Testis (tissue), 3 donors: Measurements from ENCODE around the gene GLIS1. TPM values are rescaled to one million over a fixed set of nuclear protein-coding genes. Genes with fewer than 3 reads are reported as not detected.

Experiments
- DNase-seq: peaks from one replicate; pipeline ENCODE4 v3.0.0-alpha.2; 2019
- H3K27ac ChIP-seq, 2 donors: fragments of 200-600 bp; sonication (generic); one replicate each; pipeline ENCODE4 v1.5.1; 2019
- H3K27me3 ChIP-seq: fragments of 200-600 bp; sonication (generic); one replicate; pipeline ENCODE4 v1.5.1; 2019
- H3K36me3 ChIP-seq: fragments of 200-600 bp; sonication (generic); one replicate; pipeline ENCODE4 v1.5.1; 2017; ENCODE audit warnings: low read depth; ENCODE audit errors: missing control alignments
- H3K4me1 ChIP-seq: fragments of 200-600 bp; sonication (generic); one replicate; pipeline ENCODE4 v1.5.1; 2019
- H3K4me3 ChIP-seq, 2 donors: fragments of 200-600 bp; sonication (generic); one replicate each; pipeline ENCODE4 v1.5.1; 2017 to 2019
- H3K9me3 ChIP-seq: fragments of 200-600 bp; sonication (generic); one replicate; pipeline ENCODE4 v1.5.1; 2017
- CTCF ChIP-seq, 3 experiments: fragments of 450-650 bp in 2 of 3; fragments of 200-600 bp in 1 of 3; sonication (generic) in 1 of 3; IDR thresholded peaks; one replicate each; pipeline ENCODE4 v1.5.1; 2016 to 2019; ENCODE audit warnings: antibody characterized with exemption in 3 of 3, mild to moderate bottlenecking in 2 of 3, moderate library complexity in 1 of 3
- POLR2A ChIP-seq: fragments of 450-650 bp; IDR thresholded peaks from one replicate; pipeline ENCODE4 v1.6.1; 2017; ENCODE audit warnings: antibody characterized with exemption, mild to moderate bottlenecking, moderate library complexity
- WGBS, 2 donors: methylation state at CpG; one replicate each; pipeline ENCODE4 v1.1.5; 2018; 5-methylcytosine and 5-hydroxymethylcytosine counted together
- intact Hi-C: fragments of 100-400 bp; cut with DNase I; formaldehyde crosslinking; loops from one replicate; pipeline ENCODE4 v1.15.1; 2023; ENCODE audit warnings: low total_unique reads
- polyA plus RNA-seq: library from polyadenylated mRNA; stranded (reverse); fragments of 350-450 nt; fragmentation: Illumina TruSeq; extraction: RNeasy Lipid Tissue Mini Kit (QIAGEN cat#74804); gene quantifications from one replicate; pipeline ENCODE4 v1.2.3, GENCODE V29; 2014; ENCODE audit warnings: low read depth, low replicate concordance; ENCODE audit not compliant: insufficient read depth
- total RNA-seq, 2 donors: library from RNA; depleted of rRNA; stranded (reverse); fragments of >200 nt; gene quantifications; one replicate each; pipeline ENCODE4 v1.2.3, GENCODE V29; 2016

GLIS1 gene
- total and polyA plus RNA-seq, 3 donors from 2014 or later = 2.9 to 6.1 (median 3.8) TPM

- 83 to 88% methylated on average over 5 of the region's 5 CpGs for WGBS, 2 donors
- H3K4me3 ChIP-seq = no peak overlapping the region
- intact Hi-C loops = no loop called here
- no peaks in the 10 kb centered on the region for H3K9me3 ChIP-seq
- H3K4me1 ChIP-seq = peaks cover 7% of the 10 kb centered on the region
- TF ChIP-seq CTCF (IDR thresholded peaks at IDR 0.05) (no peak), POLR2A (no peak)
- no peak for DNase-seq
- no peaks in the 10 kb centered on the region for H3K36me3 ChIP-seq
- H3K27ac ChIP-seq = no peak overlapping the region
- H3K27me3 ChIP-seq = no peaks in the 10 kb centered on the region
Measured at GRCh38 chr1:53735261-53735660, 3.7 kb downstream of the GLIS1 start.

- no peaks in the 10 kb centered on the region for H3K36me3 ChIP-seq
- H3K27ac ChIP-seq = no peak overlapping the region
- no peak overlapping the region for H3K4me3 ChIP-seq
- H3K27me3 ChIP-seq = no peaks in the 10 kb centered on the region
- peaks cover 7% of the 10 kb centered on the region for H3K4me1 ChIP-seq
- DNase-seq = no peak
- TF ChIP-seq CTCF (IDR thresholded peaks at IDR 0.05) = no peak
- no peak for TF ChIP-seq POLR2A
- WGBS, 2 donors = 84 to 86% methylated on average over 10 of the region's 10 CpGs
- intact Hi-C loops = no loop called here
- no peaks in the 10 kb centered on the region for H3K9me3 ChIP-seq
Measured at GRCh38 chr1:53734650-53735211, 4.2 kb downstream of the GLIS1 start.

GRCh38 chr1:53733975-53734649, 4.9 kb downstream of the GLIS1 start:
- no peaks in the 10 kb centered on the region for H3K27me3 ChIP-seq
- no peak for TF ChIP-seq CTCF (IDR thresholded peaks at IDR 0.05)
- no peak for TF ChIP-seq POLR2A
- no peak overlapping the region for H3K27ac ChIP-seq
- intact Hi-C loops = no loop called here
- H3K4me1 ChIP-seq = peaks cover 7% of the 10 kb centered on the region
- DNase-seq = no peak
- H3K4me3 ChIP-seq = no peak overlapping the region
- no peaks in the 10 kb centered on the region for H3K36me3 ChIP-seq
- H3K9me3 ChIP-seq = no peaks in the 10 kb centered on the region
- 92% methylated on average over 10 of the region's 10 CpGs for WGBS, 2 donors

GRCh38 chr1:53733447-53733931, 5.5 kb downstream of the GLIS1 start:
- 93 to 94% methylated on average over 12 of the region's 12 CpGs for WGBS, 2 donors
- H3K27ac ChIP-seq = no peak overlapping the region
- no peaks in the 10 kb centered on the region for H3K36me3 ChIP-seq
- DNase-seq = no peak
- no peak for TF ChIP-seq POLR2A
- no peak for TF ChIP-seq CTCF (IDR thresholded peaks at IDR 0.05)
- no peaks in the 10 kb centered on the region for H3K9me3 ChIP-seq
- H3K27me3 ChIP-seq = no peaks in the 10 kb centered on the region
- H3K4me1 ChIP-seq = peaks cover 6% of the 10 kb centered on the region
- intact Hi-C loops = no loop called here
- H3K4me3 ChIP-seq = no peak overlapping the region

- 48% methylated on average over 6 of the region's 6 CpGs for WGBS, 2 donors
- Histone ChIP-seq H3K9me3 (no peaks in the 10 kb centered on the region), H3K4me1 (peaks cover under 1% of the 10 kb centered on the region), H3K4me3 (no peak overlapping the region), H3K36me3 (no peaks in the 10 kb centered on the region), H3K27me3 (no peaks in the 10 kb centered on the region), H3K27ac (no peak overlapping the region)
- intact Hi-C loops = no loop called here
- no peak for TF ChIP-seq CTCF (IDR thresholded peaks at IDR 0.05)
- TF ChIP-seq POLR2A = no peak
- no peak for DNase-seq
Measured at GRCh38 chr1:53732912-53733317, 6.0 kb downstream of the GLIS1 start.
